ENCODE data around the gene UBE2I. TPM values are rescaled to one million over a fixed set of nuclear protein-coding genes. Genes with fewer than 3 reads are reported as not detected.

Gene UBE2I
- total RNA-seq, 6 experiments from 2014 or later: 25.0 to 48.0 (median 39.3) TPM

DNA sequence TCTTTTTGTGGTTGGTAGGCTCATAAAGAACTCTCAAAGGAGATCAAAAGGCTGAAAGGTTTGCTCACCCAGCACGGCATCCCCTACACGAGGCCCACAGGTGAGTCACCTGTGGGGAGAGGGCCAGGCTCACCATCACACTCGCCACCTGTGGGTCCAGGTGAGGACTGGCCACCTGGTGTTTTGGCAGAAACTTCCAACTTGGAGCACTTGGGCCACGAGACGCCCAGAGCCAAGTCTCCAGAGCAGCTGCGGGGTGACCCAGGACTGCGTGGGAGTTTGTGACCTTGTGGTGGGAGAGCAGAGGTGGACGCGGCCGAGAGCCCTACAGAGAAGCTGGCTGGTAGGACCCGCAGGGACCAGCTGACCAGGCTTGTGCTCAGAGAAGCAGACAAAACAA, 53.4 kb downstream of the UBE2I start:
- WGBS (ENCODE audit: insufficient coverage, low coverage, low lambda C conversion rate, missing lambda C conversion rate): 68% methylated on average over 8 of the region's 11 CpGs

DNA sequence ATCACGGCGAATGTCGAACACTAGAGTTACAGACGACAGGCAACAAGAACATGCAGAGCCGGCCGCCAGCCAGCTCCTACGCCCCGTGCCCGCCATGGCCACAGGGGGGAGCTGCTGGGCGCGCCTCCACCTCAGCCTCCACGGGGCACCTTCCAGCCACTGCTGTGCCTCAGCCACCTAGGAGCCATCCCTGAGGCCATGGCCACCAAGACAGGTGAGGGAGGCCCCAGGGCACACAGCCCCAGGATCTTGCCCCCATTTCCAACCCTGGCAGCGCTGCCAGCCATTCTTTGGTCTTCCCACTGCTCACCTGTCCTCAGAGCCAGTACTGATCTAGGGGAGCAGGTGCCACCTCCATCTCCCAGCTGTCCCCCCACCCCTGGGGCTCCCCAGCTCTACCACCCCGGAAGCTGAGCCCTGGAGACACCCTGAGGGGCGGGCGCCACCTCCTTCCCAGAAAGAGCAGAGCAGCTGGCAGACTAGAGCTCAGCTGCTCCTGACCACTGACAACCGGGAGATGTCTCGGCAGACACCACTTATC, 54.1 kb downstream of the UBE2I start:
- intact Hi-C loops (cut with DNase I): no loop called here
- Histone ChIP-seq H3K27ac (no peak overlapping the region), H3K4me1 (no peaks in the 10 kb centered on the region), H3K27me3 (no peaks in the 10 kb centered on the region), H3K9me3 (no peaks in the 10 kb centered on the region), H3K36me3 (peaks cover 0 to 61% (median 16%) of the 10 kb centered on the region in 4 donors), H3K4me3 (no peak overlapping the region)
- ATAC-seq (peak; percentile 85 to 95 (median 93)), DNase-seq (peak; percentile 70 to 78 (median 73))
- WGBS (ENCODE audit: insufficient coverage, low coverage, low lambda C conversion rate, missing lambda C conversion rate): 49% methylated on average over 11 of the region's 18 CpGs
- no peak for TF ChIP-seq POLR2A (IDR thresholded peaks at IDR 0.05)
- TF ChIP-seq, protein P1, sequence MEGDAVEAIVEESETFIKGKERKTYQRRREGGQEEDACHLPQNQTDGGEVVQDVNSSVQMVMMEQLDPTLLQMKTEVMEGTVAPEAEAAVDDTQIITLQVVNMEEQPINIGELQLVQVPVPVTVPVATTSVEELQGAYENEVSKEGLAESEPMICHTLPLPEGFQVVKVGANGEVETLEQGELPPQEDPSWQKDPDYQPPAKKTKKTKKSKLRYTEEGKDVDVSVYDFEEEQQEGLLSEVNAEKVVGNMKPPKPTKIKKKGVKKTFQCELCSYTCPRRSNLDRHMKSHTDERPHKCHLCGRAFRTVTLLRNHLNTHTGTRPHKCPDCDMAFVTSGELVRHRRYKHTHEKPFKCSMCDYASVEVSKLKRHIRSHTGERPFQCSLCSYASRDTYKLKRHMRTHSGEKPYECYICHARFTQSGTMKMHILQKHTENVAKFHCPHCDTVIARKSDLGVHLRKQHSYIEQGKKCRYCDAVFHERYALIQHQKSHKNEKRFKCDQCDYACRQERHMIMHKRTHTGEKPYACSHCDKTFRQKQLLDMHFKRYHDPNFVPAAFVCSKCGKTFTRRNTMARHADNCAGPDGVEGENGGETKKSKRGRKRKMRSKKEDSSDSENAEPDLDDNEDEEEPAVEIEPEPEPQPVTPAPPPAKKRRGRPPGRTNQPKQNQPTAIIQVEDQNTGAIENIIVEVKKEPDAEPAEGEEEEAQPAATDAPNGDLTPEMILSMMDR (IDR thresholded peaks at IDR 0.05): peak; percentile 66 to 89 (median 84)

More for the DNA sequence above, 53.4 kb downstream of the UBE2I start:
- ATAC-seq (no peak), DNase-seq (peak in 2 of 3 donors; percentile 17 to 37)
- Histone ChIP-seq H3K4me3 (no peak overlapping the region), H3K36me3 (peaks cover 0 to 61% (median 16%) of the 10 kb centered on the region in 4 donors), H3K27me3 (no peaks in the 10 kb centered on the region), H3K27ac (no peak overlapping the region), H3K4me1 (no peaks in the 10 kb centered on the region), H3K9me3 (no peaks in the 10 kb centered on the region)
- no peak for TF ChIP-seq POLR2A (IDR thresholded peaks at IDR 0.05)
- TF ChIP-seq, protein P1 (IDR thresholded peaks at IDR 0.05): no peak
- intact Hi-C loops (cut with DNase I): no loop called here

DNA sequence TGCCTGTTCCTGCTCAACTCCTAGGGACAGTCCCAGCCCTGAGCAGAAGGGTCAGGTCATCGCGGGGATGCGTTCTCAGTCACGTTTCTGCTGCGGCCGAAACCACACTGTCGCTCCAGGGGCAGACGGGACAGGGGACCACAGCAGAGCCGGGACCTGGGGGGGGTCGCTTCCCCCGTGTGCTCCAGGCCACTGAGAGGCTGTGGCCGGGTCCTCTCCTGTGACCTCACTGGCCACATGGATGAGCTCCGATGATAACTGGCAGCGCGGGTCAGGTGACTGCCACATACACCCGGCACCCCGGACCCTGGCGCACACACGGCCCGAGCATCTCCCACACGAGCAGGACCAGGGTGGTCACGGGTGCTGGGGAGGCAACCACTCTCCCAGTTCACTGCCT, 55.1 kb downstream of the UBE2I start:
- Histone ChIP-seq H3K4me1 (no peaks in the 10 kb centered on the region), H3K36me3 (peaks cover 0 to 62% (median 16%) of the 10 kb centered on the region in 4 donors), H3K9me3 (no peaks in the 10 kb centered on the region), H3K27me3 (no peaks in the 10 kb centered on the region), H3K4me3 (no peak overlapping the region), H3K27ac (no peak overlapping the region)
- TF ChIP-seq, protein P1 (IDR thresholded peaks at IDR 0.05): no peak
- intact Hi-C loops (cut with DNase I): no loop called here
- DNase-seq (peak in 2 of 3 donors; percentile 17 to 42), ATAC-seq (no peak)
- no CpG with 5 or more reads among the region's 22 CpGs for WGBS (ENCODE audit: insufficient coverage, low coverage, low lambda C conversion rate, missing lambda C conversion rate)

DNA sequence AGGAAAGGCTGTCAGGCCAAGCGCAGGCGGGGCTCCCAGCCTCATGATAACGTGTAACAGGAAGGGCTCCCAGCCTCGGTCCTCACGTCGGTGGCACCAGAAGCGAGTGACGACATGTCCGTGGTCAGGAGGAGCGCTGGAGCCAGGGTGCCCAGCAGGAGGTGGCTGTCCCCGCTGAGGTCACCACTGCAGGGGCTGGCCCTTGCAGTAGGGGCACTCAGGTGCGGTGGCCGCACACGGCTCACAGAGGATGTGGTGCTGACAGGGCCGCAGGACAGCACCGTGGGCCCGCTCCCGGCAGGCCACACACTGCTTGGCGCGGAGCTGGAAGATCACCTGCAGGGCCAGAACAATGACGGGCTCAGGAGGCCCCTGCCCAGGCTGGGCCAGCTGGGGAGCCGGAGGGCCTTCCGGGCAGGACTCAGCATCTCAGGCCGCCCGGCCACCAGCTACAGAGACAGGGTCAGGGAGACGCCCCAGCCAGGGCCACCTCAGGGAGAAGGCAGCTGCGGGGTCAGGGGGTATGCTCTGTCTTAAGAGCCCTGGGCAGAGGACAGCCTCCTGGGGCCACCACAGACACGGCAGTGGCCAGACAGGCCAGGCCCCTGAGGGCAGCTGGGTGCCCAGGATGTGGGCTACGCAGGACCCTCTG, 56.8 kb downstream of the UBE2I start:
- no peaks in the 10 kb centered on the region for H3K9me3 ChIP-seq
- intact Hi-C loops (cut with DNase I): no loop called here
- DNase-seq: peak in 1 of 3 donors; percentile 42
- no peaks in the 10 kb centered on the region for H3K4me1 ChIP-seq
- H3K36me3 ChIP-seq: peaks cover 0 to 57% (median 15%) of the 10 kb centered on the region in 4 donors
- ATAC-seq: peak in 1 of 4 donors; percentile 3
- WGBS (ENCODE audit: insufficient coverage, low coverage, low lambda C conversion rate, missing lambda C conversion rate): 84% methylated on average over 2 of the region's 29 CpGs
- H3K27me3 ChIP-seq: no peaks in the 10 kb centered on the region
- no peak overlapping the region for H3K27ac ChIP-seq
- TF ChIP-seq, protein P1 (IDR thresholded peaks at IDR 0.05): no peak
- TF ChIP-seq POLR2A (IDR thresholded peaks at IDR 0.05): no peak
- H3K4me3 ChIP-seq: no peak overlapping the region
